Measurements from ENCODE around the gene SLC4A1. TPM values are rescaled to one million over a fixed set of nuclear protein-coding genes. Genes with fewer than 3 reads are reported as not detected.

SLC4A1 gene
- total RNA-seq (2021) (0.05 to 0.14 TPM in 2 of 3 replicates, not detected in the other), Bru-seq, nascent RNA (not detected)
- long read RNA-seq, experiment 1: 0 reads
- long read RNA-seq, experiment 2: 0 reads
- long read RNA-seq, experiment 3: 0 reads

- no peak within 1 kb of the TSS for H3K27ac Mint-ChIP-seq
- H3K4me1 Mint-ChIP-seq: peaks cover 7% of the 10 kb centered on the region
- H3K27me3 Mint-ChIP-seq (ENCODE audit: low read depth): no peaks in the 10 kb centered on the region; the same call in 1 of the 2 replicates
- H3K4me3 Mint-ChIP-seq: no peak within 1 kb of the TSS
- H3K9me3 Mint-ChIP-seq: no peaks in the 10 kb centered on the region
- DNase-seq (ENCODE audit: low spot score) (no peak), ATAC-seq (no peak)
- ChIA-PET CTCF (interaction anchor here (0.6 to 1.0 kb wide), 2 partner anchors 95 to 100 kb away, joined by 3 read pairs; partner anchors contain the start of gene FAM171A2), POLR2A (no interaction called here)
- no peaks in the 10 kb centered on the region for H3K36me3 Mint-ChIP-seq
- TF ChIP-seq ATF2 (CRISPR knock-in tag; IDR thresholded peaks at IDR 0.05; ENCODE audit: borderline replicate concordance, low read depth) (no peak), NFE2L1 (CRISPR knock-in tag; IDR thresholded peaks at IDR 0.05) (no peak), ZNF671 (CRISPR knock-in tag; IDR thresholded peaks at IDR 0.05) (no peak), E2F5 (CRISPR knock-in tag; IDR thresholded peaks at IDR 0.05) (no peak), ATF3 (CRISPR knock-in tag; conservative IDR thresholded peaks at IDR 0.05) (no peak), RORB (CRISPR knock-in tag; IDR thresholded peaks at IDR 0.05) (no peak), USF1 (CRISPR knock-in tag; IDR thresholded peaks at IDR 0.05) (no peak), AFF4 (CRISPR knock-in tag; IDR thresholded peaks at IDR 0.05; ENCODE audit: borderline replicate concordance) (no peak), ZNF532 (CRISPR knock-in tag; IDR thresholded peaks at IDR 0.05; ENCODE audit: borderline replicate concordance) (no peak), TCF7 (CRISPR knock-in tag; IDR thresholded peaks at IDR 0.05; ENCODE audit: low read depth) (no peak), TEAD1 (CRISPR knock-in tag; IDR thresholded peaks at IDR 0.05) (no peak), ELF4 (CRISPR knock-in tag; IDR thresholded peaks at IDR 0.05; ENCODE audit: low read depth) (no peak), ESRRA (CRISPR knock-in tag; IDR thresholded peaks at IDR 0.05; ENCODE audit: borderline replicate concordance) (no peak), NFATC4 (CRISPR knock-in tag; IDR thresholded peaks at IDR 0.05) (no peak), ZBTB21 (CRISPR knock-in tag; IDR thresholded peaks at IDR 0.05; ENCODE audit: borderline replicate concordance) (no peak), CREM (CRISPR knock-in tag; IDR thresholded peaks at IDR 0.05) (no peak), MYBL2 (CRISPR knock-in tag; IDR thresholded peaks at IDR 0.05) (no peak), TP53 (CRISPR knock-in tag; IDR thresholded peaks at IDR 0.05) (no peak), IRF2 (CRISPR knock-in tag; IDR thresholded peaks at IDR 0.05; ENCODE audit: borderline replicate concordance, low read depth) (no peak), JUN (CRISPR knock-in tag; IDR thresholded peaks at IDR 0.05) (no peak)
Observed at GRCh38 chr17:44267818-44268490, at the start of gene SLC4A1. Gene SLC4A1, minus strand, starts transcription at chr17:44268135. Its CDS starts 5,269 bp downstream, at chr17:44262866.
